ENCODE data around the gene ANKRD18B. TPM values are rescaled to one million over a fixed set of nuclear protein-coding genes. Genes with fewer than 3 reads are reported as not detected.
"Not testable (repeated sequence)": the region's sequence is repeated elsewhere in the genome, so short reads cannot be mapped to it uniquely, and the experiment has no call there.

ANKRD18B gene
- total RNA-seq, 5 donors from 2014 or later (not counting 1 experiment from before 2014, with no cell fraction given), result 0.76 to 2.6 (median 1.9) TPM; not detected in 1

- peaks cover 7 to 13% (median 13%) of the 10 kb centered on the region in 3 donors for H3K4me1 Mint-ChIP-seq
- 2% methylated on average over 32 of the region's 45 CpGs for WGBS (ENCODE audit: insufficient coverage)
- Histone ChIP-seq H3K9me3 (no peaks in the 10 kb centered on the region), H3K4me3 (ENCODE audit: control insufficient read depth in 1 of 2, extremely low read depth in 1 of 2, low read length in 1 of 2) (peak overlapping the region; percentile 33 to 64), H3K27ac (ENCODE audit: low read length) (no peak overlapping the region), H3K36me3 (ENCODE audit: control insufficient read depth in 2 of 2, extremely low read depth in 1 of 2, insufficient read depth in 1 of 2, low read length in 1 of 2) (no peaks in the 10 kb centered on the region), H3K4me1 (ENCODE audit: control insufficient read depth in 1 of 2, extremely low read depth in 1 of 2, insufficient read depth in 2 of 2, low read length in 2 of 2) (peaks cover 0 to 13% of the 10 kb centered on the region in 2 experiments), H3K27me3 (replicated peaks in 1 of 2; ENCODE audit: control insufficient read depth in 2 of 2, extremely low read depth in 1 of 2, insufficient read depth in 2 of 2, low read length in 1 of 2) (peaks cover 4 to 26% of the 10 kb centered on the region in 2 experiments)
- no peaks in the 10 kb centered on the region for H3K9me3 Mint-ChIP-seq
- peaks cover 41 to 54% of the 10 kb centered on the region in 2 donors for H3K27me3 Mint-ChIP-seq
- DNase-seq, result peak in 1 of 35 experiments; percentile 2
- H3K4me3 Mint-ChIP-seq, result peak overlapping the region; percentile 73 to 83 (median 78)
- ATAC-seq (replicated peaks in 1 of 4), result peak; percentile 13 to 55 (median 42)
- H3K27ac Mint-ChIP-seq, result no peak overlapping the region
- CTCF ChIA-PET, result interaction anchor here (0.6 to 0.7 kb wide), 3 partner anchors 56 to 649 kb away, joined by 3 to 6 read pairs (median 5); no protein-coding TSS in a partner anchor
- POLR2A ChIA-PET, result no interaction called here
- H3K36me3 Mint-ChIP-seq, result no peaks in the 10 kb centered on the region
These were observed 376 bp downstream of the ANKRD18B start for GRCh38 chr9:33524306-33524947.

- POLR2A ChIA-PET; ATAC-seq (replicated peaks in 1 of 4): not testable (repeated sequence)
These were observed 4.0 kb downstream of the ANKRD18B start for GRCh38 chr9:33528069-33528468.

GRCh38 chr9:33533958-33534357 is 9.9 kb downstream of the ANKRD18B start:
- H3K9me3 Mint-ChIP-seq; DNase-seq; H3K36me3 Mint-ChIP-seq; H3K4me3 ChIP-seq (ENCODE audit: control insufficient read depth in 1 of 2, extremely low read depth in 1 of 2, low read length in 1 of 2); H3K4me1 ChIP-seq (ENCODE audit: control insufficient read depth in 1 of 2, extremely low read depth in 1 of 2, insufficient read depth in 2 of 2, low read length in 2 of 2); H3K27ac ChIP-seq (ENCODE audit: low read length); H3K27me3 ChIP-seq (replicated peaks in 1 of 2; ENCODE audit: control insufficient read depth in 2 of 2, extremely low read depth in 1 of 2, insufficient read depth in 2 of 2, low read length in 1 of 2); POLR2A ChIA-PET; CTCF ChIA-PET; ATAC-seq (replicated peaks in 1 of 4); H3K9me3 ChIP-seq; H3K27ac Mint-ChIP-seq; H3K4me1 Mint-ChIP-seq; H3K4me3 Mint-ChIP-seq; H3K36me3 ChIP-seq (ENCODE audit: control insufficient read depth in 2 of 2, extremely low read depth in 1 of 2, insufficient read depth in 1 of 2, low read length in 1 of 2): not testable (repeated sequence)
- peaks cover 13 to 19% of the 10 kb centered on the region in 2 donors for H3K27me3 Mint-ChIP-seq
- WGBS (ENCODE audit: insufficient coverage), result 71% methylated on average over 1 of the region's 3 CpGs

More at GRCh38 chr9:33528069-33528468, 4.0 kb downstream of the ANKRD18B start:
- Histone ChIP-seq H3K4me1 (ENCODE audit: control insufficient read depth in 1 of 2, extremely low read depth in 1 of 2, insufficient read depth in 2 of 2, low read length in 2 of 2) (peaks cover 0 to 13% of the 10 kb centered on the region in 2 experiments), H3K27me3 (replicated peaks in 1 of 2; ENCODE audit: control insufficient read depth in 2 of 2, extremely low read depth in 1 of 2, insufficient read depth in 2 of 2, low read length in 1 of 2) (peaks cover 4 to 23% of the 10 kb centered on the region in 2 experiments)
- DNase-seq; H3K4me3 Mint-ChIP-seq; H3K9me3 Mint-ChIP-seq; H3K36me3 ChIP-seq (ENCODE audit: control insufficient read depth in 2 of 2, extremely low read depth in 1 of 2, insufficient read depth in 1 of 2, low read length in 1 of 2); H3K36me3 Mint-ChIP-seq; H3K27ac Mint-ChIP-seq; H3K9me3 ChIP-seq; H3K4me3 ChIP-seq (ENCODE audit: control insufficient read depth in 1 of 2, extremely low read depth in 1 of 2, low read length in 1 of 2); CTCF ChIA-PET; H3K27ac ChIP-seq (ENCODE audit: low read length): not testable (repeated sequence)
- Mint-ChIP-seq H3K27me3 (peaks cover 40 to 43% of the 10 kb centered on the region in 2 donors), H3K4me1 (peaks cover 6 to 13% (median 13%) of the 10 kb centered on the region in 3 donors)

GRCh38 chr9:33535541-33535940 is 11.5 kb downstream of the ANKRD18B start:
- ATAC-seq (replicated peaks in 1 of 4) (no peak), DNase-seq (no peak)
- no peaks in the 10 kb centered on the region for H3K4me1 Mint-ChIP-seq
- CTCF ChIA-PET, result no interaction called here
- H3K9me3 Mint-ChIP-seq, result no peaks in the 10 kb centered on the region
- no peak overlapping the region for H3K27ac Mint-ChIP-seq
- H3K36me3 Mint-ChIP-seq, result no peaks in the 10 kb centered on the region
- Histone ChIP-seq H3K36me3 (ENCODE audit: control insufficient read depth in 2 of 2, extremely low read depth in 1 of 2, insufficient read depth in 1 of 2, low read length in 1 of 2) (no peaks in the 10 kb centered on the region), H3K4me1 (ENCODE audit: control insufficient read depth in 1 of 2, extremely low read depth in 1 of 2, insufficient read depth in 2 of 2, low read length in 2 of 2) (no peaks in the 10 kb centered on the region), H3K9me3 (no peaks in the 10 kb centered on the region), H3K4me3 (ENCODE audit: control insufficient read depth in 1 of 2, extremely low read depth in 1 of 2, low read length in 1 of 2) (no peak overlapping the region), H3K27ac (ENCODE audit: low read length) (no peak overlapping the region), H3K27me3 (replicated peaks in 1 of 2; ENCODE audit: control insufficient read depth in 2 of 2, extremely low read depth in 1 of 2, insufficient read depth in 2 of 2, low read length in 1 of 2) (peaks cover 0 to 3% of the 10 kb centered on the region in 2 experiments)
- peaks cover 11 to 13% of the 10 kb centered on the region in 2 donors for H3K27me3 Mint-ChIP-seq
- WGBS (ENCODE audit: insufficient coverage), result no CpG with 5 or more reads among the region's 2 CpGs
- H3K4me3 Mint-ChIP-seq, result no peak overlapping the region
- POLR2A ChIA-PET, result no interaction called here

- H3K4me3 Mint-ChIP-seq; H3K36me3 ChIP-seq (ENCODE audit: control insufficient read depth in 2 of 2, extremely low read depth in 1 of 2, insufficient read depth in 1 of 2, low read length in 1 of 2); CTCF ChIA-PET; H3K4me3 ChIP-seq (ENCODE audit: control insufficient read depth in 1 of 2, extremely low read depth in 1 of 2, low read length in 1 of 2); H3K27ac Mint-ChIP-seq; POLR2A ChIA-PET; H3K36me3 Mint-ChIP-seq; H3K4me1 ChIP-seq (ENCODE audit: control insufficient read depth in 1 of 2, extremely low read depth in 1 of 2, insufficient read depth in 2 of 2, low read length in 2 of 2); ATAC-seq (replicated peaks in 1 of 4); H3K4me1 Mint-ChIP-seq; H3K9me3 Mint-ChIP-seq; H3K27ac ChIP-seq (ENCODE audit: low read length); H3K27me3 ChIP-seq (replicated peaks in 1 of 2; ENCODE audit: control insufficient read depth in 2 of 2, extremely low read depth in 1 of 2, insufficient read depth in 2 of 2, low read length in 1 of 2); DNase-seq; H3K9me3 ChIP-seq: not testable (repeated sequence)
- peaks cover 18 to 21% of the 10 kb centered on the region in 2 donors for H3K27me3 Mint-ChIP-seq
- WGBS (ENCODE audit: insufficient coverage), result no CpG with 5 or more reads among the region's 2 CpGs
These were observed 19.4 kb downstream of the ANKRD18B start for GRCh38 chr9:33543463-33543862.

GRCh38 chr9:33545715-33546114 is 21.7 kb downstream of the ANKRD18B start:
- ATAC-seq (replicated peaks in 1 of 4); CTCF ChIA-PET: not testable (repeated sequence)
- H3K27me3 Mint-ChIP-seq, result peaks cover 21 to 28% of the 10 kb centered on the region in 2 donors

More at GRCh38 chr9:33545715-33546114, 21.7 kb downstream of the ANKRD18B start:
- H3K4me3 Mint-ChIP-seq; DNase-seq; H3K27ac ChIP-seq (ENCODE audit: low read length); POLR2A ChIA-PET; H3K4me1 Mint-ChIP-seq; H3K27me3 ChIP-seq (replicated peaks in 1 of 2; ENCODE audit: control insufficient read depth in 2 of 2, extremely low read depth in 1 of 2, insufficient read depth in 2 of 2, low read length in 1 of 2); H3K9me3 ChIP-seq; H3K4me1 ChIP-seq (ENCODE audit: control insufficient read depth in 1 of 2, extremely low read depth in 1 of 2, insufficient read depth in 2 of 2, low read length in 2 of 2); H3K36me3 Mint-ChIP-seq; H3K27ac Mint-ChIP-seq; H3K36me3 ChIP-seq (ENCODE audit: control insufficient read depth in 2 of 2, extremely low read depth in 1 of 2, insufficient read depth in 1 of 2, low read length in 1 of 2); H3K9me3 Mint-ChIP-seq; H3K4me3 ChIP-seq (ENCODE audit: control insufficient read depth in 1 of 2, extremely low read depth in 1 of 2, low read length in 1 of 2): not testable (repeated sequence)
- WGBS (ENCODE audit: insufficient coverage), result no CpG with 5 or more reads among the region's 2 CpGs

All from T-cell (primary cell).